Measurements from ENCODE around the gene PRKCQ.
"Not testable (repeated sequence)": the region's sequence is repeated elsewhere in the genome, so short reads cannot be mapped to it uniquely, and the experiment has no call there.

DNA sequence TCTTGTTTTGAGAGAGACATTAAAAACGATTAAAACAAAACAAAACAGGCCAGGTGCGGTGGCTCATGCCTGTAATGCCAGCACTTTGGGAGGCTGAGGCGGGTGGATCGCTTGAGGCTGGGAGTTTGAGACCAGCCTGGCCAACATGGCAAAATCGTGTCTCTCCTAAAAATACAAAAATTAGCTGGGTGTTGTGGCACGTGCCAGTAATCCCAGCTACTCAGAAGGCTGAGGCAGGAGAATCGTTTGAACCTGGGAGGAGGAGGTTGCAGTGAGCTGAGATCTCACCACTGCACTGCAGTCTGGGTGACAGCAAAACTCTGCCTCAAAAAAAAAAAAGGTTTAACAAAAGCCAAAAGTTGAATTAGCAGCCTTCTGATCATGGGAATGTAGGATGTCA lies 1.1 kb upstream of the PRKCQ start:
- not testable (repeated sequence) for TF ChIP-seq SP1 (IDR thresholded peaks at IDR 0.05); TAF1 (conservative IDR thresholded peaks at IDR 0.05); RAD21 (IDR thresholded peaks at IDR 0.05); JUND (IDR thresholded peaks at IDR 0.05); YY1 (IDR thresholded peaks at IDR 0.05); NR2F2 (IDR thresholded peaks at IDR 0.05); RXRA (IDR thresholded peaks at IDR 0.05)
- TF ChIP-seq, protein P1, sequence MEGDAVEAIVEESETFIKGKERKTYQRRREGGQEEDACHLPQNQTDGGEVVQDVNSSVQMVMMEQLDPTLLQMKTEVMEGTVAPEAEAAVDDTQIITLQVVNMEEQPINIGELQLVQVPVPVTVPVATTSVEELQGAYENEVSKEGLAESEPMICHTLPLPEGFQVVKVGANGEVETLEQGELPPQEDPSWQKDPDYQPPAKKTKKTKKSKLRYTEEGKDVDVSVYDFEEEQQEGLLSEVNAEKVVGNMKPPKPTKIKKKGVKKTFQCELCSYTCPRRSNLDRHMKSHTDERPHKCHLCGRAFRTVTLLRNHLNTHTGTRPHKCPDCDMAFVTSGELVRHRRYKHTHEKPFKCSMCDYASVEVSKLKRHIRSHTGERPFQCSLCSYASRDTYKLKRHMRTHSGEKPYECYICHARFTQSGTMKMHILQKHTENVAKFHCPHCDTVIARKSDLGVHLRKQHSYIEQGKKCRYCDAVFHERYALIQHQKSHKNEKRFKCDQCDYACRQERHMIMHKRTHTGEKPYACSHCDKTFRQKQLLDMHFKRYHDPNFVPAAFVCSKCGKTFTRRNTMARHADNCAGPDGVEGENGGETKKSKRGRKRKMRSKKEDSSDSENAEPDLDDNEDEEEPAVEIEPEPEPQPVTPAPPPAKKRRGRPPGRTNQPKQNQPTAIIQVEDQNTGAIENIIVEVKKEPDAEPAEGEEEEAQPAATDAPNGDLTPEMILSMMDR (IDR thresholded peaks at IDR 0.05; ENCODE audit: low read depth, low read length, missing input control): not testable (repeated sequence)
- TF ChIP-seq, protein P2, sequence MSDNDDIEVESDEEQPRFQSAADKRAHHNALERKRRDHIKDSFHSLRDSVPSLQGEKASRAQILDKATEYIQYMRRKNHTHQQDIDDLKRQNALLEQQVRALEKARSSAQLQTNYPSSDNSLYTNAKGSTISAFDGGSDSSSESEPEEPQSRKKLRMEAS (IDR thresholded peaks at IDR 0.05): not testable (repeated sequence)
- TF ChIP-seq, protein P3, sequence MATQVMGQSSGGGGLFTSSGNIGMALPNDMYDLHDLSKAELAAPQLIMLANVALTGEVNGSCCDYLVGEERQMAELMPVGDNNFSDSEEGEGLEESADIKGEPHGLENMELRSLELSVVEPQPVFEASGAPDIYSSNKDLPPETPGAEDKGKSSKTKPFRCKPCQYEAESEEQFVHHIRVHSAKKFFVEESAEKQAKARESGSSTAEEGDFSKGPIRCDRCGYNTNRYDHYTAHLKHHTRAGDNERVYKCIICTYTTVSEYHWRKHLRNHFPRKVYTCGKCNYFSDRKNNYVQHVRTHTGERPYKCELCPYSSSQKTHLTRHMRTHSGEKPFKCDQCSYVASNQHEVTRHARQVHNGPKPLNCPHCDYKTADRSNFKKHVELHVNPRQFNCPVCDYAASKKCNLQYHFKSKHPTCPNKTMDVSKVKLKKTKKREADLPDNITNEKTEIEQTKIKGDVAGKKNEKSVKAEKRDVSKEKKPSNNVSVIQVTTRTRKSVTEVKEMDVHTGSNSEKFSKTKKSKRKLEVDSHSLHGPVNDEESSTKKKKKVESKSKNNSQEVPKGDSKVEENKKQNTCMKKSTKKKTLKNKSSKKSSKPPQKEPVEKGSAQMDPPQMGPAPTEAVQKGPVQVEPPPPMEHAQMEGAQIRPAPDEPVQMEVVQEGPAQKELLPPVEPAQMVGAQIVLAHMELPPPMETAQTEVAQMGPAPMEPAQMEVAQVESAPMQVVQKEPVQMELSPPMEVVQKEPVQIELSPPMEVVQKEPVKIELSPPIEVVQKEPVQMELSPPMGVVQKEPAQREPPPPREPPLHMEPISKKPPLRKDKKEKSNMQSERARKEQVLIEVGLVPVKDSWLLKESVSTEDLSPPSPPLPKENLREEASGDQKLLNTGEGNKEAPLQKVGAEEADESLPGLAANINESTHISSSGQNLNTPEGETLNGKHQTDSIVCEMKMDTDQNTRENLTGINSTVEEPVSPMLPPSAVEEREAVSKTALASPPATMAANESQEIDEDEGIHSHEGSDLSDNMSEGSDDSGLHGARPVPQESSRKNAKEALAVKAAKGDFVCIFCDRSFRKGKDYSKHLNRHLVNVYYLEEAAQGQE (IDR thresholded peaks at IDR 0.05): not testable (repeated sequence)
- TF ChIP-seq, protein P4, sequence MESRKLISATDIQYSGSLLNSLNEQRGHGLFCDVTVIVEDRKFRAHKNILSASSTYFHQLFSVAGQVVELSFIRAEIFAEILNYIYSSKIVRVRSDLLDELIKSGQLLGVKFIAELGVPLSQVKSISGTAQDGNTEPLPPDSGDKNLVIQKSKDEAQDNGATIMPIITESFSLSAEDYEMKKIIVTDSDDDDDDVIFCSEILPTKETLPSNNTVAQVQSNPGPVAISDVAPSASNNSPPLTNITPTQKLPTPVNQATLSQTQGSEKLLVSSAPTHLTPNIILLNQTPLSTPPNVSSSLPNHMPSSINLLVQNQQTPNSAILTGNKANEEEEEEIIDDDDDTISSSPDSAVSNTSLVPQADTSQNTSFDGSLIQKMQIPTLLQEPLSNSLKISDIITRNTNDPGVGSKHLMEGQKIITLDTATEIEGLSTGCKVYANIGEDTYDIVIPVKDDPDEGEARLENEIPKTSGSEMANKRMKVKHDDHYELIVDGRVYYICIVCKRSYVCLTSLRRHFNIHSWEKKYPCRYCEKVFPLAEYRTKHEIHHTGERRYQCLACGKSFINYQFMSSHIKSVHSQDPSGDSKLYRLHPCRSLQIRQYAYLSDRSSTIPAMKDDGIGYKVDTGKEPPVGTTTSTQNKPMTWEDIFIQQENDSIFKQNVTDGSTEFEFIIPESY (IDR thresholded peaks at IDR 0.05): not testable (repeated sequence)
- TF ChIP-seq, protein P5, sequence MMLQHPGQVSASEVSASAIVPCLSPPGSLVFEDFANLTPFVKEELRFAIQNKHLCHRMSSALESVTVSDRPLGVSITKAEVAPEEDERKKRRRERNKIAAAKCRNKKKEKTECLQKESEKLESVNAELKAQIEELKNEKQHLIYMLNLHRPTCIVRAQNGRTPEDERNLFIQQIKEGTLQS (IDR thresholded peaks at IDR 0.05): not testable (repeated sequence)

Data from liver (tissue), 3 donors.